ENCODE results near the gene EPB41L2. TPM values are rescaled to one million over a fixed set of nuclear protein-coding genes. Genes with fewer than 3 reads are reported as not detected.
"Not testable (repeated sequence)": the region's sequence is repeated elsewhere in the genome, so short reads cannot be mapped to it uniquely, and the experiment has no call there.

The EPB41L2 gene
- total RNA-seq, 1 donor from 2014 or later, result 66.3 TPM

GRCh38 chr6:131009790-131010189 is 53.3 kb downstream of the EPB41L2 start:
- H3K36me3 Mint-ChIP-seq, result peaks cover 19% of the 10 kb centered on the region
- H3K27ac Mint-ChIP-seq, result no peak overlapping the region
- peaks cover 26% of the 10 kb centered on the region for H3K4me1 Mint-ChIP-seq
- H3K27me3 Mint-ChIP-seq (ENCODE audit: low read depth), result no peaks in the 10 kb centered on the region
- no peak overlapping the region for H3K4me3 Mint-ChIP-seq
- no peak for TF ChIP-seq CTCF (IDR thresholded peaks at IDR 0.05; ENCODE audit: unreplicated experiment)
- H3K9me3 Mint-ChIP-seq, result peaks cover 33% of the 10 kb centered on the region
- DNase-seq (ENCODE audit: low spot score in 2 of 2, unreplicated experiment in 2 of 2), result no peak

GRCh38 chr6:131008965-131009364 is 54.1 kb downstream of the EPB41L2 start:
- H3K4me1 Mint-ChIP-seq, result peaks cover 28% of the 10 kb centered on the region
- H3K9me3 Mint-ChIP-seq, result peaks cover 33% of the 10 kb centered on the region
- H3K36me3 Mint-ChIP-seq, result peaks cover 19% of the 10 kb centered on the region

GRCh38 chr6:131007964-131008363 is 55.1 kb downstream of the EPB41L2 start:
- H3K27ac Mint-ChIP-seq; H3K27me3 Mint-ChIP-seq (ENCODE audit: low read depth); DNase-seq (ENCODE audit: low spot score in 2 of 2, unreplicated experiment in 2 of 2); H3K4me3 Mint-ChIP-seq: not testable (repeated sequence)
- Mint-ChIP-seq H3K9me3 (peaks cover 33% of the 10 kb centered on the region), H3K36me3 (peaks cover 19% of the 10 kb centered on the region), H3K4me1 (peaks cover 29% of the 10 kb centered on the region)

More at GRCh38 chr6:131008965-131009364, 54.1 kb downstream of the EPB41L2 start:
- H3K27ac Mint-ChIP-seq; H3K4me3 Mint-ChIP-seq; H3K27me3 Mint-ChIP-seq (ENCODE audit: low read depth); DNase-seq (ENCODE audit: low spot score in 2 of 2, unreplicated experiment in 2 of 2): not testable (repeated sequence)

- Mint-ChIP-seq H3K27ac (no peak overlapping the region), H3K4me1 (peaks cover 32% of the 10 kb centered on the region), H3K27me3 (ENCODE audit: low read depth) (no peaks in the 10 kb centered on the region), H3K36me3 (peaks cover 19% of the 10 kb centered on the region), H3K9me3 (peaks cover 33% of the 10 kb centered on the region), H3K4me3 (no peak overlapping the region)
- no peak for TF ChIP-seq CTCF (IDR thresholded peaks at IDR 0.05; ENCODE audit: unreplicated experiment)
- no peak for DNase-seq (ENCODE audit: low spot score in 2 of 2, unreplicated experiment in 2 of 2)
Measured at GRCh38 chr6:131007286-131007685, 55.8 kb downstream of the EPB41L2 start.

GRCh38 chr6:131005439-131006016 is 57.5 kb downstream of the EPB41L2 start:
- H3K4me1 Mint-ChIP-seq, result peaks cover 48% of the 10 kb centered on the region
- no peak for DNase-seq (ENCODE audit: low spot score in 2 of 2, unreplicated experiment in 2 of 2)
- no peak for TF ChIP-seq CTCF (IDR thresholded peaks at IDR 0.05; ENCODE audit: unreplicated experiment)
- H3K27me3 Mint-ChIP-seq (ENCODE audit: low read depth), result no peaks in the 10 kb centered on the region
- peaks cover 28% of the 10 kb centered on the region for H3K9me3 Mint-ChIP-seq
- H3K4me3 Mint-ChIP-seq, result no peak overlapping the region
- peak overlapping the region; percentile 48 for H3K27ac Mint-ChIP-seq
- peaks cover 19% of the 10 kb centered on the region for H3K36me3 Mint-ChIP-seq

GRCh38 chr6:131004936-131005335 is 58.1 kb downstream of the EPB41L2 start:
- TF ChIP-seq CTCF (IDR thresholded peaks at IDR 0.05; ENCODE audit: unreplicated experiment), result no peak
- Mint-ChIP-seq H3K27me3 (ENCODE audit: low read depth) (no peaks in the 10 kb centered on the region), H3K4me1 (peaks cover 54% of the 10 kb centered on the region), H3K9me3 (peaks cover 28% of the 10 kb centered on the region), H3K4me3 (no peak overlapping the region), H3K36me3 (peaks cover 19% of the 10 kb centered on the region), H3K27ac (peak overlapping the region; percentile 36)
- DNase-seq (ENCODE audit: low spot score in 2 of 2, unreplicated experiment in 2 of 2), result no peak

GRCh38 chr6:131004387-131004755 is 58.7 kb downstream of the EPB41L2 start:
- DNase-seq (ENCODE audit: low spot score in 2 of 2, unreplicated experiment in 2 of 2), result no peak
- Mint-ChIP-seq H3K27ac (peak overlapping the region; percentile 33), H3K36me3 (peaks cover 19% of the 10 kb centered on the region), H3K4me1 (peaks cover 55% of the 10 kb centered on the region), H3K9me3 (peaks cover 23% of the 10 kb centered on the region), H3K4me3 (no peak overlapping the region), H3K27me3 (ENCODE audit: low read depth) (no peaks in the 10 kb centered on the region)
- TF ChIP-seq CTCF (IDR thresholded peaks at IDR 0.05; ENCODE audit: unreplicated experiment), result no peak

Measured in mesothelial cell of epicardium (in vitro differentiated cells).